Testis (tissue), 2 donors: Measurements from ENCODE around the gene PHF21A.

ENCODE experiments used
- CTCF ChIP-seq, 3 experiments: fragments of 450-650 bp in 2 of 3; fragments of 200-600 bp in 1 of 3; sonication (generic) in 1 of 3; IDR thresholded peaks; one replicate each; pipeline ENCODE4 v1.5.1; 2016 to 2019; ENCODE audit warnings: antibody characterized with exemption in 3 of 3, mild to moderate bottlenecking in 2 of 3, moderate library complexity in 1 of 3
- POLR2A ChIP-seq: fragments of 450-650 bp; IDR thresholded peaks from one replicate; pipeline ENCODE4 v1.6.1; 2017; ENCODE audit warnings: antibody characterized with exemption, mild to moderate bottlenecking, moderate library complexity

DNA sequence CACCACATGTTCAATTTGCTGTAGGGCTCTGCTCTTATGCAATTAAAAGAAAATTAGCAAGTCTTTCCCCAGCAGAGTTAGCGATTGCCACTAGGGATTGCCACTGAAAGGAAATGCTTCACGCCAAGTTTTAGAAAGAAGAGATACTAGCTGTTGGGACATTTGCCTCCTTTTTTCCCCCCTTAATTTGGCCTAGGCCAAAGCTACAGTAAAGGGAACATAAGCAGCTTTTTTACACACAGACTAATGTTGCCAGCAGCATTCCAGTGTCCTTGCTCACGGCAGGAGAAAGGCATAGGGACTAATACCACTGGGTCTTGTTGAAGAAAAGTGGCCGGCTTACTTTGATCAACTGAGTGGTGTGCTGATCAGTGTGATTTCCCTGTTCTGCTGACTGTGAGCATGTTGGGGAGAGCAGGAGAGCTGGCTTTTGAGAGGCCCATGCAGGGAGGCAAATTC, 71.2 kb downstream of the PHF21A start:
- TF ChIP-seq CTCF (IDR thresholded peaks at IDR 0.05) (no peak), POLR2A (no peak)
